K562 (cell line): ENCODE measurements around the gene CAV1. TPM values are rescaled to one million over a fixed set of nuclear protein-coding genes. Genes with fewer than 3 reads are reported as not detected.

Experiments used
- ARHGAP35 ChIP-seq: fragments of 450-650 bp; IDR thresholded peaks from 2 replicates; pipeline ENCODE4 v1.6.1; 2018; ENCODE audit not compliant: partially characterized antibody
- ATF1 ChIP-seq, 2 experiments: fragments of 450-650 bp in 1 of 2; IDR thresholded peaks; 2 replicates each; pipeline ENCODE4 v1.6.1; 2016; ENCODE audit warnings: missing compliant biosample characterization in 1 of 2, missing genetic modification characterization in 1 of 2
- ATF7 ChIP-seq: fragments of 450-650 bp; IDR thresholded peaks from 2 replicates; pipeline ENCODE4 v1.7.1; 2014; ENCODE audit warnings: mild to moderate bottlenecking, moderate library complexity
- CBFA2T3 ChIP-seq: fragments of 450-650 bp; IDR thresholded peaks from 2 replicates; pipeline ENCODE4 v1.6.1; 2017
- CHD1 ChIP-seq: fragments of 200-600 bp; sonication (generic); IDR thresholded peaks from one replicate; pipeline ENCODE4 v1.6.1; 2012; ENCODE audit warnings: mild to moderate bottlenecking, moderate library complexity, low read length, inconsistent platforms
- EP300 ChIP-seq: IDR thresholded peaks from 2 replicates; pipeline ENCODE4 v1.6.1; 2012; ENCODE audit warnings: low read length, improper control_type of control experiment
- NFE2 ChIP-seq: IDR thresholded peaks from 2 replicates; pipeline ENCODE4 v1.6.1; 2014; ENCODE audit warnings: antibody characterized with exemption, low read depth
- POLR2G ChIP-seq: fragments of 200-400 bp; formaldehyde crosslinking; IDR thresholded peaks from 2 replicates; pipeline ENCODE4 v1.6.1; 2017; ENCODE audit warnings: low read depth, mild to moderate bottlenecking, antibody characterized with exemption, low read length, moderate library complexity
- RBM14 ChIP-seq: fragments of 200-400 bp; formaldehyde crosslinking; IDR thresholded peaks from 2 replicates; pipeline ENCODE4 v1.6.1; 2018; ENCODE audit warnings: low read depth, mild to moderate bottlenecking, low read length, moderate library complexity, borderline replicate concordance; ENCODE audit not compliant: insufficient read depth
- RBM17 ChIP-seq: fragments of 200-400 bp; formaldehyde crosslinking; IDR thresholded peaks from 2 replicates; pipeline ENCODE4 v1.6.1; 2017; ENCODE audit warnings: low read depth, mild to moderate bottlenecking, low read length, borderline replicate concordance
- RFX5 ChIP-seq: IDR thresholded peaks from 2 replicates; pipeline ENCODE4 v1.6.1; 2011; ENCODE audit warnings: low read depth, mild to moderate bottlenecking, improper control_type of control experiment, low read length
- TEAD4 ChIP-seq, 2 experiments: sonication (generic) in 1 of 2; formaldehyde crosslinking in 1 of 2; IDR thresholded peaks; 2 replicates each; pipeline versions ENCODE4 v1.6.1 to v1.8.0; 2012 to 2022; ENCODE audit warnings: borderline replicate concordance in 1 of 2, inconsistent platforms in 1 of 2, low read length in 1 of 2, mild to moderate bottlenecking in 1 of 2, missing genetic modification reagents in 1 of 2
- ZBTB26 ChIP-seq: fragments of 450-650 bp; formaldehyde crosslinking; IDR thresholded peaks from 2 replicates; pipeline ENCODE4 v1.4.0; 2022; ENCODE audit warnings: missing genetic modification characterization
- ZBTB7A ChIP-seq: IDR thresholded peaks from 2 replicates; pipeline ENCODE4 v1.6.1; 2011; ENCODE audit warnings: low read depth, mild to moderate bottlenecking, low read length, moderate library complexity, borderline replicate concordance; ENCODE audit not compliant: control insufficient read depth
- ZNF436 ChIP-seq: fragments of 250-450, 450-650 bp; sonication (Bioruptor Pico); formaldehyde crosslinking; IDR thresholded peaks from 2 replicates; pipeline ENCODE4 v1.7.0; 2020; ENCODE audit warnings: mild to moderate bottlenecking
- polyA plus RNA-seq, 8 experiments: library from polyadenylated mRNA; depleted of rRNA in 4 of 8; stranded (reverse) in 5 of 8; unstranded in 3 of 8; fragments of >200 nt; fragmentation: Nextera tagmentation in 2 of 8; fragmentation: Illumina TruSeq in 1 of 8; extraction: Ambion mirVana in 2 of 8; extraction: Trizol in 1 of 8; gene quantifications; 2 replicates each; pipeline versions ENCODE4 v1.2.1 to v1.2.3, GENCODE V29; 2011 to 2014; ENCODE audit warnings: inconsistent platforms in 1 of 8, missing spikeins in 1 of 8
- total RNA-seq, 7 experiments: library from RNA; depleted of rRNA in 6 of 7; stranded (reverse); fragments of >200 nt in 6 of 7; fragmentation: Illumina TruSeq in 2 of 7; extraction: Trizol in 2 of 7; gene quantifications; 2 replicates each; pipeline versions ENCODE4 v1.2.1 to v1.2.3, GENCODE V29; 2011 to 2021; ENCODE audit warnings: low replicate concordance in 1 of 7
- TF ChIP-seq, protein P1 (sequence below): sonication (generic); formaldehyde crosslinking; IDR thresholded peaks from 2 replicates; pipeline ENCODE4 v1.8.0; 2022; ENCODE audit warnings: mild to moderate bottlenecking, missing genetic modification reagents
- TF ChIP-seq, protein P2 (sequence below): fragments of 150-350 bp; IDR thresholded peaks from 2 replicates; pipeline ENCODE4 v1.6.1; 2014; ENCODE audit warnings: low read depth, mild to moderate bottlenecking, low read length, borderline replicate concordance
- TF ChIP-seq, protein P3 (sequence below): IDR thresholded peaks from 3 replicates; pipeline ENCODE4 v1.6.1; 2011; ENCODE audit warnings: borderline replicate concordance, mild to moderate bottlenecking, moderate library complexity; ENCODE audit not compliant: insufficient read length; ENCODE audit errors: extremely low read depth

Gene CAV1
- total and polyA plus RNA-seq, 9 of the 15 experiments (the other 6 are each of a cell fraction or from before 2014, with no cell fraction given), result 0.08 to 1.5 (median 0.63) TPM

GRCh38 chr7:116501425-116502167 is 23.2 kb upstream of the CAV1 start (continued):
- no peak for TF ChIP-seq ZNF436
- TF ChIP-seq CBFA2T3, result peak; percentile 91
- TF ChIP-seq ATF1 (CRISPR knock-in tag; IDR thresholded peaks at IDR 0.05), result no peak
- TF ChIP-seq ATF1 (tag; IDR thresholded peaks at IDR 0.05), result peak; percentile 62
- TF ChIP-seq ZBTB26, result no peak
- peak; percentile 97 for TF ChIP-seq EP300
- TF ChIP-seq POLR2G, result no peak
- no peak for TF ChIP-seq RFX5
- peak; percentile 73 for TF ChIP-seq CHD1
- no peak for TF ChIP-seq ZBTB7A
- TF ChIP-seq, protein P1, sequence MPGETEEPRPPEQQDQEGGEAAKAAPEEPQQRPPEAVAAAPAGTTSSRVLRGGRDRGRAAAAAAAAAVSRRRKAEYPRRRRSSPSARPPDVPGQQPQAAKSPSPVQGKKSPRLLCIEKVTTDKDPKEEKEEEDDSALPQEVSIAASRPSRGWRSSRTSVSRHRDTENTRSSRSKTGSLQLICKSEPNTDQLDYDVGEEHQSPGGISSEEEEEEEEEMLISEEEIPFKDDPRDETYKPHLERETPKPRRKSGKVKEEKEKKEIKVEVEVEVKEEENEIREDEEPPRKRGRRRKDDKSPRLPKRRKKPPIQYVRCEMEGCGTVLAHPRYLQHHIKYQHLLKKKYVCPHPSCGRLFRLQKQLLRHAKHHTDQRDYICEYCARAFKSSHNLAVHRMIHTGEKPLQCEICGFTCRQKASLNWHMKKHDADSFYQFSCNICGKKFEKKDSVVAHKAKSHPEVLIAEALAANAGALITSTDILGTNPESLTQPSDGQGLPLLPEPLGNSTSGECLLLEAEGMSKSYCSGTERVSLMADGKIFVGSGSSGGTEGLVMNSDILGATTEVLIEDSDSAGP (CRISPR knock-in tag), result no peak
- no peak for TF ChIP-seq RBM14
- TF ChIP-seq, protein P2, sequence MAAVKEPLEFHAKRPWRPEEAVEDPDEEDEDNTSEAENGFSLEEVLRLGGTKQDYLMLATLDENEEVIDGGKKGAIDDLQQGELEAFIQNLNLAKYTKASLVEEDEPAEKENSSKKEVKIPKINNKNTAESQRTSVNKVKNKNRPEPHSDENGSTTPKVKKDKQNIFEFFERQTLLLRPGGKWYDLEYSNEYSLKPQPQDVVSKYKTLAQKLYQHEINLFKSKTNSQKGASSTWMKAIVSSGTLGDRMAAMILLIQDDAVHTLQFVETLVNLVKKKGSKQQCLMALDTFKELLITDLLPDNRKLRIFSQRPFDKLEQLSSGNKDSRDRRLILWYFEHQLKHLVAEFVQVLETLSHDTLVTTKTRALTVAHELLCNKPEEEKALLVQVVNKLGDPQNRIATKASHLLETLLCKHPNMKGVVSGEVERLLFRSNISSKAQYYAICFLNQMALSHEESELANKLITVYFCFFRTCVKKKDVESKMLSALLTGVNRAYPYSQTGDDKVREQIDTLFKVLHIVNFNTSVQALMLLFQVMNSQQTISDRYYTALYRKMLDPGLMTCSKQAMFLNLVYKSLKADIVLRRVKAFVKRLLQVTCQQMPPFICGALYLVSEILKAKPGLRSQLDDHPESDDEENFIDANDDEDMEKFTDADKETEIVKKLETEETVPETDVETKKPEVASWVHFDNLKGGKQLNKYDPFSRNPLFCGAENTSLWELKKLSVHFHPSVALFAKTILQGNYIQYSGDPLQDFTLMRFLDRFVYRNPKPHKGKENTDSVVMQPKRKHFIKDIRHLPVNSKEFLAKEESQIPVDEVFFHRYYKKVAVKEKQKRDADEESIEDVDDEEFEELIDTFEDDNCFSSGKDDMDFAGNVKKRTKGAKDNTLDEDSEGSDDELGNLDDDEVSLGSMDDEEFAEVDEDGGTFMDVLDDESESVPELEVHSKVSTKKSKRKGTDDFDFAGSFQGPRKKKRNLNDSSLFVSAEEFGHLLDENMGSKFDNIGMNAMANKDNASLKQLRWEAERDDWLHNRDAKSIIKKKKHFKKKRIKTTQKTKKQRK, result no peak
- TF ChIP-seq ARHGAP35, result no peak
- peak; percentile 86 for TF ChIP-seq NFE2
- TF ChIP-seq TEAD4 (IDR thresholded peaks at IDR 0.05; ENCODE audit: low read length), result peak; percentile 86
- TF ChIP-seq TEAD4 (CRISPR knock-in tag; IDR thresholded peaks at IDR 0.05; ENCODE audit: borderline replicate concordance), result no peak
- no peak for TF ChIP-seq RBM17
- TF ChIP-seq, protein P3, sequence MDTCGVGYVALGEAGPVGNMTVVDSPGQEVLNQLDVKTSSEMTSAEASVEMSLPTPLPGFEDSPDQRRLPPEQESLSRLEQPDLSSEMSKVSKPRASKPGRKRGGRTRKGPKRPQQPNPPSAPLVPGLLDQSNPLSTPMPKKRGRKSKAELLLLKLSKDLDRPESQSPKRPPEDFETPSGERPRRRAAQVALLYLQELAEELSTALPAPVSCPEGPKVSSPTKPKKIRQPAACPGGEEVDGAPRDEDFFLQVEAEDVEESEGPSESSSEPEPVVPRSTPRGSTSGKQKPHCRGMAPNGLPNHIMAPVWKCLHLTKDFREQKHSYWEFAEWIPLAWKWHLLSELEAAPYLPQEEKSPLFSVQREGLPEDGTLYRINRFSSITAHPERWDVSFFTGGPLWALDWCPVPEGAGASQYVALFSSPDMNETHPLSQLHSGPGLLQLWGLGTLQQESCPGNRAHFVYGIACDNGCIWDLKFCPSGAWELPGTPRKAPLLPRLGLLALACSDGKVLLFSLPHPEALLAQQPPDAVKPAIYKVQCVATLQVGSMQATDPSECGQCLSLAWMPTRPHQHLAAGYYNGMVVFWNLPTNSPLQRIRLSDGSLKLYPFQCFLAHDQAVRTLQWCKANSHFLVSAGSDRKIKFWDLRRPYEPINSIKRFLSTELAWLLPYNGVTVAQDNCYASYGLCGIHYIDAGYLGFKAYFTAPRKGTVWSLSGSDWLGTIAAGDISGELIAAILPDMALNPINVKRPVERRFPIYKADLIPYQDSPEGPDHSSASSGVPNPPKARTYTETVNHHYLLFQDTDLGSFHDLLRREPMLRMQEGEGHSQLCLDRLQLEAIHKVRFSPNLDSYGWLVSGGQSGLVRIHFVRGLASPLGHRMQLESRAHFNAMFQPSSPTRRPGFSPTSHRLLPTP, result no peak
- peak; percentile 61 for TF ChIP-seq ATF7
